Aorta (tissue), 5 donors: Measurements from ENCODE around the gene USP2. TPM values are rescaled to one million over a fixed set of nuclear protein-coding genes. Genes with fewer than 3 reads are reported as not detected.
"Not testable (repeated sequence)": the region's sequence is repeated elsewhere in the genome, so short reads cannot be mapped to it uniquely, and the experiment has no call there.

ENCODE experiments used
- ATAC-seq: fragments of 200-7000 bp; cut with Tn5 transposase; one replicate; pipeline ENCODE4 v1.9.1; 2022; ENCODE audit warnings: moderate library complexity; ENCODE audit not compliant: low FRiP score
- DNase-seq, 2 donors: peaks; one replicate each; pipeline ENCODE4 v3.0.0-alpha.2; 2020
- H3K27ac ChIP-seq, 2 donors: one replicate each; pipeline ENCODE4 v1.5.1; 2013; ENCODE audit warnings: low read length in 2 of 2, mild to moderate bottlenecking in 2 of 2, moderate library complexity in 2 of 2, control low read depth in 1 of 2, inconsistent platforms in 1 of 2, low read depth in 1 of 2
- H3K27me3 ChIP-seq, 2 donors: one replicate each; pipeline ENCODE4 v1.6.1; 2013; ENCODE audit warnings: control low read depth in 1 of 2, low read length in 1 of 2, mild to moderate bottlenecking in 1 of 2, moderate library complexity in 1 of 2; ENCODE audit not compliant: insufficient read depth in 2 of 2, control insufficient read depth in 1 of 2
- H3K36me3 ChIP-seq, 2 donors: one replicate each; pipeline ENCODE4 v1.6.1; 2013; ENCODE audit warnings: control low read depth in 1 of 2, low read length in 1 of 2, mild to moderate bottlenecking in 1 of 2; ENCODE audit not compliant: insufficient read depth in 2 of 2, control insufficient read depth in 1 of 2
- H3K4me1 ChIP-seq, 2 donors: one replicate each; pipeline ENCODE4 v1.6.1; 2013; ENCODE audit warnings: low read length in 2 of 2, control low read depth in 1 of 2, mild to moderate bottlenecking in 1 of 2, moderate library complexity in 1 of 2; ENCODE audit not compliant: insufficient read depth in 2 of 2, control insufficient read depth in 1 of 2
- H3K4me3 ChIP-seq, 2 donors: one replicate each; pipeline ENCODE4 v1.5.1; 2013; ENCODE audit warnings: low read length in 2 of 2, control low read depth in 1 of 2, mild to moderate bottlenecking in 1 of 2
- H3K9me3 ChIP-seq: one replicate; pipeline ENCODE4 v1.6.1; 2013; ENCODE audit warnings: mild to moderate bottlenecking, low read length; ENCODE audit not compliant: control insufficient read depth
- whole genome bisulfite sequencing, 2 donors: extraction: QIAGEN DNeasy Blood & Tissue Kit; methylation state at CpG; one replicate each; pipeline ENCODE4 v1.1.7; 2013; 5-methylcytosine and 5-hydroxymethylcytosine counted together
- intact Hi-C, 2 donors: fragments of 100-400 bp; cut with DNase I; formaldehyde crosslinking; loops; one replicate each; pipeline versions ENCODE4 v1.14.2 to v1.15.0; 2022
- polyA plus RNA-seq, 2 donors: library from polyadenylated mRNA; stranded (reverse); fragments of 200-250 nt; gene quantifications; one replicate each; pipeline ENCODE4 v1.2.3, GENCODE V29; 2013
- total RNA-seq, 2 donors: library from RNA; stranded (reverse); fragmentation: NEBNext Ultra II Directional; extraction: Animal tissue kit (Norgen Biotek cat#: 25700); gene quantifications; one replicate each; pipeline ENCODE4 v1.2.1, GENCODE V29; 2021
- donor health status: healthy with polysubstance abuse.
- donor health status: Bipolar disorder and iron deficiency.
- donor health status: DM: no; HTN: no; CAD: no.
- donor health status: DM: no; HTN: no; CAD: no.
- donor health status: DM: yes; HTN: yes; CAD: no.

USP2 gene
- total and polyA plus RNA-seq, 4 donors, result 0.18 to 3.0 (median 1.9) TPM

DNA sequence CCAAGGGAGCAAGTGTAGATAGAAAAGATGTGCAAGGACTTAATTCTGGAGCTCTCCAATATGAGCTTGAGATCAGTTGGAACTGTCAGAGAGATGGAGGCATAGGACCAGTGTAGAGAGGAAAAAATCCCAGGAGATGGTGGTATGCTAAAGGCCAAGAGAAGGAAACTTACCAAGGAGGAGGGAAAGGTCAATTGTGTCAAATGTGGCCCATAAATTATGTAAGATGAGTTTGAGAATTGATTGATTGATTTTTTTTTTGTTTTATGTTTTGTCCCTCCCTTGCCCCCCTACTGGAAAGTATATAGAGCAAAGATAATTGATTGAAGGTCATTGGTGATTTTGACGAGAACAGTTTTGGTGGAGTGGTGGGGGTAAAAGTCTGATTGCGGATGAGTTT lies 2.8 kb upstream of the USP2 start:
- Histone ChIP-seq H3K27me3 (no peaks in the 10 kb centered on the region), H3K36me3 (no peaks in the 10 kb centered on the region), H3K4me1 (no peaks in the 10 kb centered on the region), H3K4me3 (no peak overlapping the region), H3K9me3 (no peaks in the 10 kb centered on the region), H3K27ac (no peak overlapping the region)
- intact Hi-C loops, result loop anchor here (5.0 to 10.0 kb wide), 2 partner anchors 88 to 90 kb away; no protein-coding TSS in a partner anchor
- DNase-seq, result no peak
- ATAC-seq, result no peak
- WGBS, 2 donors, result 81 to 82% methylated on average over 2 of the region's 2 CpGs

DNA sequence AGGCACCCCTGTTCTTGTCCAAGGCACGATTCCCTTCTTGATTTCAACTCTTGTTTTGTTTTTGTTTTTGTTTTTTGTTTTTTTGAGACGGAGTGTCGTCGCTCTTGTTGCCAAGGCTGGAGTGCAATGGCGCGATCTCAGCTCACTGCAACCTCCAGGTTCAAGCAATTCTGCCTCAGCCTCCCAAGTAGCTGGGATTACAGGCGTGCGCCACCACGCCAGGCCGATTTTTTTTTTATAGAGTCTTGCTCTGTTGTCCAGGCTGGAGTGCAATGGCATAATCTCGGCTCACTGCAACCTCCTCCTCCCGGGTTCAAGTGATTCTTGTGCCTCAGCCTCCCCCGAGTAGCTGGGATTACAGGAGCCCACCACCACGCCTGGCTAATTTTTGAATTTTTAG lies 1.0 kb upstream of the USP2 start:
- not testable (repeated sequence) for H3K4me3 ChIP-seq, H3K9me3 ChIP-seq, H3K4me1 ChIP-seq, ATAC-seq, H3K36me3 ChIP-seq, H3K27me3 ChIP-seq, DNase-seq, H3K27ac ChIP-seq
- 86 to 88% methylated on average over 14 of the region's 14 CpGs for WGBS, 2 donors
- intact Hi-C loops, result loop anchor here (5.0 to 10.0 kb wide), 2 partner anchors 90 to 92 kb away; no protein-coding TSS in a partner anchor

DNA sequence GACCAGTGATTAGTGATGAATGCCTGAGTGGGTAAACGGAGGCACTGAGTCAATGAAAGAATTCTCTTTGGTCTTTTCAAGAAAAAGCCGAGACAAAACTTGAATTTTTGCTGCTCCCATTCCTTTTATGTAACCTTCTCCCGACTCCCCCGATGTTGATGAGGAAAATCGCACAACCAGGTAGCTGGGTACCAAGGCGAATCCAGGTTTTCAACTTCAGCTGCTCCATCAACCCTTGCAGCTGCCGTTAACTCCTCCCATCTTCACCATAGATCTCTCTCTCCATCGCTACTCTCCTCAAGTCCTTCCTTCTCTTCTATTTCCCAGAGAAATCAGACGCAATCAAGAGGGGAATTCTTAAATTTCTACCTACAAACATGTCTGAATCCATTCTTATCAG lies 611 bp upstream of the USP2 start:
- ATAC-seq (no peak), DNase-seq (no peak)
- Histone ChIP-seq H3K36me3 (no peaks in the 10 kb centered on the region), H3K4me3 (no peak overlapping the region), H3K4me1 (no peaks in the 10 kb centered on the region), H3K27ac (no peak overlapping the region), H3K9me3 (no peaks in the 10 kb centered on the region), H3K27me3 (no peaks in the 10 kb centered on the region)
- 6 to 10% methylated on average over 9 of the region's 9 CpGs for WGBS, 2 donors
- intact Hi-C loops, result loop anchor here (5.0 to 10.0 kb wide), 2 partner anchors 90 to 93 kb away; no protein-coding TSS in a partner anchor

DNA sequence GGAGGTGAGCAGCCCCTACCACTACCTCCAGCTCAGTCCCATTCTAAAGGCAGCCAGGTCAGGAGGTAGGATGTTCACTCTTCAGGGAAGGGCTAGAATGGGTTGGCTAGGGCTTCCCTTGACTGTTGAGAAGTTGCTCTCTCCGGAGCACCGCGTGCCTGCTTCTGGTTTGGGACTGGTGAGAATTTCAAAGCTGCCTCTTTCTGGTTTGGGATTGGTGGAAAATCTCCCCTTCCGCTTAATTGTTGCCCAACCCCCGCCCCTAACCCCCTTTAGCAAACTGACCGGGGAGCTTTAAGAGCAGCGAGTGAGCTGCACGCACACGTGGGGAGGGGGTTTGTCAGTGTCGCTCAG lies 686 bp downstream of the USP2 start:
- no peak overlapping the region for H3K4me3 ChIP-seq
- intact Hi-C loops, result loop anchor here (5.0 to 10.0 kb wide), 2 partner anchors 91 to 94 kb away; no protein-coding TSS in a partner anchor
- DNase-seq, result no peak
- H3K9me3 ChIP-seq, result no peaks in the 10 kb centered on the region
- H3K27me3 ChIP-seq, result no peaks in the 10 kb centered on the region
- no peaks in the 10 kb centered on the region for H3K36me3 ChIP-seq
- 17 to 24% methylated on average over 10 of the region's 10 CpGs for WGBS, 2 donors
- ATAC-seq, result no peak
- H3K4me1 ChIP-seq, result no peaks in the 10 kb centered on the region
- no peak overlapping the region for H3K27ac ChIP-seq

DNA sequence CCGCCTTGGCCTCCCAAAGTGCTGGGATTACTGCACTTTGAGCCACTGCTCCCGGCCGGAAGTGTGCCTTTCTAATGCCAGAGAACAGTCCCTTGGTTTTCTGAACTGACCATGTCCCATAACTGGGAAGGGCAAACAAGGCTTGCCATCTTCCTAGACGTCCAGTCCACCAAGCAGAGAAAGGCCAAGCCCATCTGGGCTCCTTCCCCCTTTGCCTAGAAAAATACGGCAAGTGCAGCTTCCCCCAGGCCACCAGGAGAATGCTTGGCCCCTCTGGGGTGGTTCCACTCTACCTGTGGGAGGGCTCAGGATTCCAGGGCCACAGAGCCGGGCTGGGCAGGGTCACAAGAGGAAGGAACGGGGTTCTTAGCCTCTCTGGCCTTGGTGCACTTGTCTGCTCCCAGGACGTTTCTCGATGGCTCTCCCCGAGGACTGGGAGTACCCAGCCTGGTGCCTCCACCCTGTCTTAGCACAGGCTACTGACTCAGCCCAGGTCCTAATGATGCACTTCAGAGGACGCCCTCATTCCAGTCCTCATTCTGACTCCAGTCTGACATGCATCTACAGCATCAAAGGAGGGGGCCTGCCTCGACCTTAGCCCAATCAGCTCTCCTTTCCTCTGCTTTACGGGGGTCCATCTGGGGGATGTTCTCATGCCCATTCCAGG lies 1.2 kb downstream of the USP2 start:
- Histone ChIP-seq H3K9me3 (no peaks in the 10 kb centered on the region), H3K27me3 (no peaks in the 10 kb centered on the region), H3K4me1 (no peaks in the 10 kb centered on the region), H3K27ac (no peak overlapping the region), H3K4me3 (no peak overlapping the region), H3K36me3 (no peaks in the 10 kb centered on the region)
- 87% methylated on average over 13 of the region's 13 CpGs for WGBS, 2 donors
- intact Hi-C loops, result loop anchor here (5.0 to 10.0 kb wide), 2 partner anchors 92 to 95 kb away; no protein-coding TSS in a partner anchor
- no peak for DNase-seq
- no peak for ATAC-seq

DNA sequence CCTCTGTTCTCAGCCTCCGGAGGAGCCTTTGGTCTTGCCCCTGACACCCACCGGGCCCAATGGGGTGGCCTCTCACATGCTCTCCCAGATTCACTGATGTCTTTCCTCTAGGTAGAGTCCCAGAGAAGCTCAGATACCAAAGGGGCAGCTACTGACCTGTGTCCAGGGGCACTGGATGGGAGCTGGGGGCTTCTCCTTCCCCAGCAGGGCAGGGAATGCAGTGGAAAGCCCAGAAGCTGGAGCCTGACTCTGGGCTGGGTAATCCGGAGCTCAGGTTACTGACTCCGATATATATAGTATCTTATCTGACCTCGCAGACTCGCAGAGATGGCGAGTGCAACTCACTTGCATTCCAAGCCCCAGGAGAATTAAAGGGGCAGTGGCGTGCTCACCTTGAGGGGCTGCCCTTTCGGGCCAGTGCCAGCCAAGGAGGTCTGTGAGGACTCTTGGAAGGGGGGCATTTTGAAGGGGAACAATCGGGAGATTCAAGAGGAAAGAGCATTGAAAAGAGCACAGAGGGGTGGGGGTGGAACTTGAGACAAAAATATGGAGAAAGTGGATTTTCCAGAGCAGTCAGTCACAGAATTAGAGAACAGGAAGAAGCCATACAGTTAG lies 2.5 kb downstream of the USP2 start:
- 57 to 70% methylated on average over 9 to 10 of the region's 10 CpGs for WGBS, 2 donors
- ATAC-seq (no peak), DNase-seq (no peak)
- Histone ChIP-seq H3K27ac (no peak overlapping the region), H3K27me3 (no peaks in the 10 kb centered on the region), H3K4me1 (no peaks in the 10 kb centered on the region), H3K9me3 (no peaks in the 10 kb centered on the region), H3K4me3 (no peak overlapping the region), H3K36me3 (no peaks in the 10 kb centered on the region)
- intact Hi-C loops, result no loop called here

DNA sequence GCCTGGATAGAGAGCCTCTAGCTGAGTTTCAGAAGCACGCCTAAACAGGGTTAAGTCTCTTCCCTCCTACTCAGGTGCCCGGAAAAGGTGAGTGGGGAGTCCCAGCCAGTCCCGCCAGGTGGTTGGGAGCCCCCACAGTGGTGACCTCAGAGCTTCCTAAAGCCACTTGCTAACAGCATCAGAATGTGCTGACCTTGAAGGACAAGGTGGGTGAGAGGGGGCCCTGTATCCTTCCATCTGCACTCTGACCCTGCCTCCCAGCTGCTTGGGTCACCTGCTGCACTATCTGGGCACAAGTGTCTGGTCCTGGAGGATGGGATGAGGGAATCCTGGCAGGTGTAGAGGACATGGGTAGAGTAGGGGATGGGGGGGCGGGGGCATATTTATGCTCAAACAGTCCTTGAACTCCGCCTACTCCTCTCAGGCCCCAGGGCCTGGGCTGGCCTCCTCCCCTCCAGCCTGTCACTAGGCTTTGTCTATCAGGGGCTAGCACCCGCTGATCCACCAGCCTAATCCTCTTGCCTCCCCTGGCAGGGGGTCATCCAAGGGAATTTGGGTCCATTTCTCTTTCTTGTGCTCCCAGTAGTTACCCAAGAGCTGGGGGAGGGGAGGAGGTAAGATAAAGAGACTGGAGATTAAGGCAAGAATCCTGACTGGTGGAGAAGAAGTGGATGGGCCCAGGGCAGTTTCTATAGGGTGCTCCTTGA lies 3.4 kb downstream of the USP2 start:
- H3K36me3 ChIP-seq, result no peaks in the 10 kb centered on the region
- intact Hi-C loops, result no loop called here
- no peaks in the 10 kb centered on the region for H3K9me3 ChIP-seq
- H3K27me3 ChIP-seq, result no peaks in the 10 kb centered on the region
- H3K4me3 ChIP-seq, result no peak overlapping the region
- no peak for ATAC-seq
- 75 to 87% methylated on average over 6 of the region's 6 CpGs for WGBS, 2 donors
- DNase-seq, result no peak
- H3K4me1 ChIP-seq, result no peaks in the 10 kb centered on the region
- H3K27ac ChIP-seq, result no peak overlapping the region

DNA sequence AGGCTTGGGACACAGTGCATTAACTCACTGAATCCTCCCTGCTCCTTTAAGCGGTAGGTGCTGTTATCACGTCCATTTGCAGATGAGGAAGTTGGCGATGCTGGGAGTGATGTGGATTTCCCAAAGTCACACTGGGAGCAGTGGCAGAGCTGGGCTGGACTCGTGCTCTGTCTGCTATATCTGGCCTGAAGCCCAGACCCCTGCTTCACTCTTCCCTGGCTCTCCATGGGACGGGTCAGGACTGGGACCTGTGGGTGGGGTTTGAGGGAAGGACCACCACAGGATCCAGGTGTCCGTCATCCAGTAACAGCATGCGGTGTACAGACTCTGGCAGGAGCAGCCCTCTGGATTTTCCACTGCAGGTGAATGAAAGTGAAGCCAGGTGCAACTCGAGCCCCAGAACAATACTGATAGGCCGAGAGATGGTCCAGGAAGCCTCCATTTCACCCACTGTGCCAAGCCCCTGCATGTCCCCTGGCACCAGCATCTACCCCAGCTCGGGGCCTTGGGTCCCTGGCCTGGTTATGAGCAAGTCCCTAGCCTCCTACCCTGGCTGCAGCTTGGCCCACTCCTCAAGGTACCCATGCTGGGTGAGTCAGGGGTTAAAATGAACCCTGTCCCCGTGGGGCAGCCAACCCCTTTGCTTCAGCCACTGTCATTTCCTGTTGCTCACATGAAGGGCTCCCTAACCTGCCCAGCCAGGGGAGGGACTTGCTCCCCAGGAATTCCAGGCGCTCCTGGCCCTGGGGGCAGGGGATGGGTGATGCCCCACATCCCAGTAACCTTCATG lies 4.2 kb downstream of the USP2 start:
- ATAC-seq (no peak), DNase-seq (no peak)
- H3K9me3 ChIP-seq, result no peaks in the 10 kb centered on the region
- no peaks in the 10 kb centered on the region for H3K4me1 ChIP-seq
- intact Hi-C loops, result no loop called here
- H3K27me3 ChIP-seq, result no peaks in the 10 kb centered on the region
- H3K27ac ChIP-seq, result no peak overlapping the region
- 67 to 70% methylated on average over 12 of the region's 12 CpGs for WGBS, 2 donors
- no peaks in the 10 kb centered on the region for H3K36me3 ChIP-seq
- H3K4me3 ChIP-seq, result no peak overlapping the region
